B cell (primary cell): Measurements from ENCODE around the gene ACOD1. TPM values are rescaled to one million over a fixed set of nuclear protein-coding genes. Genes with fewer than 3 reads are reported as not detected.

Experiments used
- ATAC-seq: fragments of 200-7000 bp; cut with Tn5 transposase; one replicate; pipeline ENCODE4 v1.10.0; 2021; ENCODE audit warnings: low read depth, mild to moderate bottlenecking, moderate number of reproducible peaks, moderate library complexity
- CTCF ChIA-PET: fragments of 350-600 bp; sonication (Branson Sonifier 250); formaldehyde crosslinking; loops from one replicate; lab custom pipeline; 2021; ENCODE audit warnings: antibody characterized with exemption, inconsistent platforms; lab: Charles Lee
- POLR2A ChIA-PET: fragments of 350-600 bp; sonication (Branson Sonifier 250); formaldehyde crosslinking; loops from one replicate; lab custom pipeline; 2021; ENCODE audit warnings: antibody characterized with exemption; lab: Charles Lee
- DNase-seq: peaks from one replicate; pipeline ENCODE4 v3.0.0; 2013
- H2AFZ ChIP-seq: 2 replicates; pipeline ENCODE4 v1.6.1; 2012; ENCODE audit warnings: mild to moderate bottlenecking, low read depth, low read length; ENCODE audit not compliant: insufficient read depth, poor library complexity, severe bottlenecking
- H3K27ac ChIP-seq, 2 donors: 1 replicate in 1 of 2; 2 replicates in 1 of 2; pipeline ENCODE4 v1.5.1; 2012 to 2013; ENCODE audit warnings: low read length in 2 of 2, mild to moderate bottlenecking in 2 of 2, moderate library complexity in 1 of 2
- H3K27me3 ChIP-seq, 4 experiments: fragments of 200-600 bp in 1 of 4; sonication (generic) in 1 of 4; replicated peaks in 1 of 4; 1 replicate in 2 of 4; 2 replicates in 2 of 4; pipeline versions ENCODE4 v1.6.1 to v1.7.0; 2013 to 2016; ENCODE audit warnings: low read length in 3 of 4, mild to moderate bottlenecking in 2 of 4, mixed read lengths in 1 of 4, moderate library complexity in 1 of 4; ENCODE audit not compliant: insufficient read depth in 4 of 4, control insufficient read depth in 3 of 4; ENCODE audit errors: control extremely low read depth in 1 of 4
- H3K36me3 ChIP-seq, 2 experiments: replicated peaks in 1 of 2; 1 replicate in 1 of 2; 2 replicates in 1 of 2; pipeline versions ENCODE4 v1.6.1 to v1.7.1; 2013; ENCODE audit warnings: low read length in 1 of 2; ENCODE audit not compliant: insufficient read depth in 2 of 2, control insufficient read depth in 1 of 2; ENCODE audit errors: control extremely low read depth in 1 of 2, extremely low read depth in 1 of 2
- H3K4me1 ChIP-seq, 2 donors: fragments of 200-600 bp in 1 of 2; sonication (generic) in 1 of 2; 1 replicate in 1 of 2; 2 replicates in 1 of 2; pipeline versions ENCODE4 v1.5.1 to v1.6.1; 2013 to 2017; ENCODE audit warnings: low read length in 2 of 2; ENCODE audit not compliant: control insufficient read depth in 2 of 2, insufficient read depth in 2 of 2
- H3K4me2 ChIP-seq: replicated peaks from 2 replicates; pipeline ENCODE3; 2012; ENCODE audit warnings: mild to moderate bottlenecking, low read depth, low read length; ENCODE audit not compliant: poor library complexity, severe bottlenecking
- H3K4me3 ChIP-seq, 5 experiments: fragments of 200-600 bp in 1 of 5; sonication (generic) in 1 of 5; 1 replicate in 3 of 5; 2 replicates in 2 of 5; pipeline versions ENCODE4 v1.5.1 to v1.7.0; 2011 to 2016; ENCODE audit warnings: low read length in 4 of 5, mild to moderate bottlenecking in 4 of 5, low read depth in 2 of 5, control low read depth in 1 of 5, moderate library complexity in 1 of 5; ENCODE audit not compliant: insufficient read depth in 1 of 5; ENCODE audit errors: control extremely low read depth in 1 of 5, extremely low read depth in 1 of 5
- H3K79me2 ChIP-seq: fragments of 200-600 bp; sonication (generic); one replicate; pipeline ENCODE4 v1.6.0; 2016; ENCODE audit warnings: low read length; ENCODE audit not compliant: control insufficient read depth, insufficient read depth
- H3K9ac ChIP-seq: fragments of 200-600 bp; sonication (generic); 2 replicates; pipeline ENCODE4 v1.6.1; 2017; ENCODE audit warnings: mild to moderate bottlenecking, low read length, moderate library complexity
- H3K9me3 ChIP-seq, 3 donors: one replicate each; pipeline versions ENCODE4 v1.6.1 to v1.7.1; 2013; ENCODE audit warnings: low read length in 2 of 3; ENCODE audit not compliant: control insufficient read depth in 2 of 3, insufficient read depth in 1 of 3; ENCODE audit errors: control extremely low read depth in 1 of 3
- H4K20me1 ChIP-seq: 2 replicates; pipeline ENCODE4 v1.6.0; 2012; ENCODE audit warnings: mild to moderate bottlenecking, low read length; ENCODE audit not compliant: insufficient read depth, control insufficient read depth, poor library complexity, severe bottlenecking
- H3K27ac Mint-ChIP-seq: one replicate; pipeline ENCODE4 v1.8.0; 2021; ENCODE audit warnings: mixed read lengths
- H3K27me3 Mint-ChIP-seq: one replicate; pipeline ENCODE4 v1.8.0; 2021; ENCODE audit warnings: mixed read lengths
- H3K4me1 Mint-ChIP-seq: one replicate; pipeline ENCODE4 v1.8.0; 2021; ENCODE audit warnings: mixed read lengths
- H3K4me3 Mint-ChIP-seq: one replicate; pipeline ENCODE4 v1.8.0; 2021; ENCODE audit warnings: mixed read lengths
- H3K9me3 Mint-ChIP-seq: one replicate; pipeline ENCODE4 v1.8.0; 2022; ENCODE audit warnings: mixed read lengths; ENCODE audit not compliant: insufficient read depth
- CTCF ChIP-seq: fragments of 200-600 bp; IDR thresholded peaks from one replicate; pipeline ENCODE4 v1.8.0; 2022; ENCODE audit warnings: antibody characterized with exemption, mild to moderate bottlenecking
- EZH2 ChIP-seq: IDR thresholded peaks from 2 replicates; pipeline ENCODE4 v1.6.1; 2012; ENCODE audit warnings: borderline replicate concordance, low read depth, mild to moderate bottlenecking, moderate library complexity, low read length; ENCODE audit not compliant: insufficient read depth, poor library complexity, severe bottlenecking
- WGBS: methylation state at CpG from one replicate; pipeline ENCODE4 v1.1.5; 2013; ENCODE audit warnings: missing lambda C conversion rate; ENCODE audit not compliant: insufficient coverage; 5-methylcytosine and 5-hydroxymethylcytosine counted together
- intact Hi-C: fragments of 100-400 bp; cut with micrococcal nuclease; formaldehyde crosslinking; loops from one replicate; pipeline ENCODE4 v1.10.0; 2022
- polyA plus RNA-seq: library from polyadenylated mRNA; depleted of rRNA; stranded (reverse); fragments of >200 nt; gene quantifications from 2 replicates; pipeline ENCODE4 v1.2.3, GENCODE V29; 2012
- total RNA-seq, 2 donors: library from RNA; stranded (reverse); fragments of 120-200 nt in 1 of 2; gene quantifications; 1 replicate in 1 of 2; 2 replicates in 1 of 2; pipeline versions ENCODE4 v1.2.3 to v1.2.4, GENCODE V29; 2013 to 2022

ACOD1 gene
- total and polyA plus RNA-seq, 2 donors (not counting 1 experiment from before 2014, with no cell fraction given), result not detected

GRCh38 chr13:76965759-76966421 lies 17.6 kb downstream of the ACOD1 start:
- no peak overlapping the region for H3K4me2 ChIP-seq
- ChIA-PET CTCF (no interaction called here), POLR2A (no interaction called here)
- H3K9ac ChIP-seq, result no peak overlapping the region
- peaks cover 2% of the 10 kb centered on the region for H3K9me3 Mint-ChIP-seq
- no peaks in the 10 kb centered on the region for H3K36me3 ChIP-seq
- DNase-seq (no peak), ATAC-seq (no peak)
- H3K27me3 ChIP-seq, result peaks cover 0 to 2% (median 0%) of the 10 kb centered on the region in 4 experiments
- H3K27ac ChIP-seq, result no peak overlapping the region
- H3K9me3 ChIP-seq, result peaks cover 0 to 2% (median 0%) of the 10 kb centered on the region in 3 donors
- 72% methylated on average over 3 of the region's 6 CpGs for WGBS
- H3K27ac Mint-ChIP-seq, result no peak overlapping the region
- no peak for TF ChIP-seq CTCF
- TF ChIP-seq EZH2, result no peak
- H2AFZ ChIP-seq, result no peak overlapping the region
- intact Hi-C loops, result no loop called here
- no peaks in the 10 kb centered on the region for H3K4me1 ChIP-seq
- H3K4me3 Mint-ChIP-seq, result no peak overlapping the region
- H3K4me1 Mint-ChIP-seq, result no peaks in the 10 kb centered on the region
- peaks cover 14% of the 10 kb centered on the region for H3K27me3 Mint-ChIP-seq
- no peaks in the 10 kb centered on the region for H3K79me2 ChIP-seq
- no peak overlapping the region for H3K4me3 ChIP-seq
- H4K20me1 ChIP-seq, result no peaks in the 10 kb centered on the region

DNA sequence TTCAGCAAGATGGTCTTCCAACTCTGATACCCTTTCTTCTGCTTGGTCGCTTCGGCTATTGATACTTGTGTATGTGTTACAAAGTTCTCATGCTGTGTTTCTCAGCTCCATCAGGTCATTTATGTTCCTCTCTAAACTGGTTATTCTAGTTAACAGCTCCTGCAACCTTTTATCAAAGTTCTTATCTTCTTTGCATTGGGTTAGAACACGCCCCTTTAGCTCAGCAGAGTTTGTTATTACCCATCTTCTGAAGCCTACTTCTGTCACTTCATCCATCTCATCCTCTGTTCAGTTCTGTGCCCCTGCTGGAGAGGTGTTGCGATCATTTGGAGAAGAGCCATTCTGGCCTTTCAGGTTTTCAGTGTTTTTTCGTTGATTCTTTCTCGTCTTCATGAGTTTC lies 18.7 kb downstream of the ACOD1 start:
- Histone ChIP-seq H3K4me2 (no peak overlapping the region), H3K79me2 (no peaks in the 10 kb centered on the region), H4K20me1 (no peaks in the 10 kb centered on the region), H2AFZ (no peak overlapping the region), H3K4me1 (no peaks in the 10 kb centered on the region), H3K4me3 (no peak overlapping the region), H3K27ac (no peak overlapping the region), H3K36me3 (no peaks in the 10 kb centered on the region), H3K9ac (no peak overlapping the region), H3K9me3 (no peaks in the 10 kb centered on the region), H3K27me3 (no peaks in the 10 kb centered on the region)
- TF ChIP-seq EZH2 (no peak), CTCF (no peak)
- DNase-seq (no peak), ATAC-seq (no peak)
- peaks cover 22% of the 10 kb centered on the region for H3K27me3 Mint-ChIP-seq
- no peak overlapping the region for H3K4me3 Mint-ChIP-seq
- ChIA-PET POLR2A (no interaction called here), CTCF (interaction anchor here (1.0 kb wide), 1 partner anchor 13 kb away, joined by 4 read pairs; no protein-coding TSS in a partner anchor)
- H3K27ac Mint-ChIP-seq, result no peak overlapping the region
- H3K9me3 Mint-ChIP-seq, result no peaks in the 10 kb centered on the region
- 100% methylated on average over 1 of the region's 6 CpGs for WGBS
- intact Hi-C loops, result no loop called here
- H3K4me1 Mint-ChIP-seq, result no peaks in the 10 kb centered on the region
